PC-3 (cell line): ENCODE data around the gene SOX10.

Source experiments
- EZH2 ChIP-seq: fragments of 300-600 bp; sonication (generic); IDR thresholded peaks from one replicate; pipeline ENCODE4 v1.6.1; 2017; ENCODE audit warnings: antibody characterized with exemption, mild to moderate bottlenecking, low read length; ENCODE audit not compliant: unreplicated experiment
- TF ChIP-seq, protein P1 (sequence below): fragments of 300-600 bp; sonication (generic); conservative IDR thresholded peaks from 2 replicates; pipeline ENCODE4 v1.5.1; 2017; ENCODE audit warnings: antibody characterized with exemption, low read depth, mild to moderate bottlenecking, low read length

DNA sequence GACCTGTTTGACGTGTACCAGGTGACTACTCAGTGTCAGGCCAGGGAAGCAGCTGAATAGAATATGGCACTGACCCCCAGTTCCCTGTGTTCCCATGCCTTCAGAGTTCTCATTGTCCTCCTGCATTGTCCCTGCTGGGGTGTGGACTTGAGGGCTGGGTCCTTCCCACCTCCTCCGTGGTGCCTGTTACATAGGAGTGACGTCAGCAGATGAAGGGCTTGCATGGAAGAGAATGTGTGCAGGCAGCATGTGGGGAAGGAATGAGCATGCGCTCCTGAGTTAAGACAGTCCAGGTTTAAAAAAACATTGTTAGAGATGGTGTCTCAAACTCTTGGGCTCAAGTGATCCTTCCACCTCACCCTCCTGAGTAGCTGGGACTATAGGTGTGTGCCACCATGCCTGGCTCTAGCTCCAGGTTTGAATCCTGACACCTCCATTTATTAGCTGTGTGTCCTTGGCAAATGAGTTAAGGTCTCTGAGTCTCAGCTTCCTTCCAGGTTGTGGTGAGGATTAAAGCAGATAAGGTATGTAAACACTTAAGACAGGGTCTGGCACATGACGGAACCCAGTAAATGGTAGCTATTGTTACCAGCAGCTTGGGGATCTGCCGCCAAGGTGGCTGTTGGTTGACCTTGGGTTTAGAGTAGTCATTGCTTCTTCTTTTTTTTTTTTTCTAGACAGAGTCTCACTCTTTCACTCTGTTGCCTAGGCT lies 7.5 kb upstream of the SOX10 start:
- TF ChIP-seq, protein P1, sequence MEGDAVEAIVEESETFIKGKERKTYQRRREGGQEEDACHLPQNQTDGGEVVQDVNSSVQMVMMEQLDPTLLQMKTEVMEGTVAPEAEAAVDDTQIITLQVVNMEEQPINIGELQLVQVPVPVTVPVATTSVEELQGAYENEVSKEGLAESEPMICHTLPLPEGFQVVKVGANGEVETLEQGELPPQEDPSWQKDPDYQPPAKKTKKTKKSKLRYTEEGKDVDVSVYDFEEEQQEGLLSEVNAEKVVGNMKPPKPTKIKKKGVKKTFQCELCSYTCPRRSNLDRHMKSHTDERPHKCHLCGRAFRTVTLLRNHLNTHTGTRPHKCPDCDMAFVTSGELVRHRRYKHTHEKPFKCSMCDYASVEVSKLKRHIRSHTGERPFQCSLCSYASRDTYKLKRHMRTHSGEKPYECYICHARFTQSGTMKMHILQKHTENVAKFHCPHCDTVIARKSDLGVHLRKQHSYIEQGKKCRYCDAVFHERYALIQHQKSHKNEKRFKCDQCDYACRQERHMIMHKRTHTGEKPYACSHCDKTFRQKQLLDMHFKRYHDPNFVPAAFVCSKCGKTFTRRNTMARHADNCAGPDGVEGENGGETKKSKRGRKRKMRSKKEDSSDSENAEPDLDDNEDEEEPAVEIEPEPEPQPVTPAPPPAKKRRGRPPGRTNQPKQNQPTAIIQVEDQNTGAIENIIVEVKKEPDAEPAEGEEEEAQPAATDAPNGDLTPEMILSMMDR, result no peak
- TF ChIP-seq EZH2, result no peak
